HepG2 (cell line): ENCODE data around the gene CUL7. TPM values are rescaled to one million over a fixed set of nuclear protein-coding genes. Genes with fewer than 3 reads are reported as not detected.

Experiments used
- E2F1 ChIP-seq: sonication (generic); formaldehyde crosslinking; IDR thresholded peaks from 2 replicates; pipeline ENCODE4 v1.5.0; 2020; ENCODE audit warnings: missing genetic modification reagents
- FOSL2 ChIP-seq: sonication (generic); formaldehyde crosslinking; IDR thresholded peaks from 2 replicates; pipeline ENCODE4 v1.4.0; 2020; ENCODE audit warnings: missing genetic modification reagents
- GATAD2A ChIP-seq: IDR thresholded peaks from 2 replicates; pipeline ENCODE4 v1.6.1; 2016
- HDAC2 ChIP-seq: sonication (generic); formaldehyde crosslinking; IDR thresholded peaks from 2 replicates; pipeline ENCODE4 v1.4.0; 2020; ENCODE audit warnings: missing genetic modification reagents
- SCMH1 ChIP-seq: sonication (generic); formaldehyde crosslinking; IDR thresholded peaks from 2 replicates; pipeline ENCODE4 v1.9.0; 2021; ENCODE audit warnings: missing genetic modification reagents, mild to moderate bottlenecking, borderline replicate concordance
- TCF7 ChIP-seq: sonication (generic); IDR thresholded peaks from 2 replicates; pipeline ENCODE4 v1.6.1; 2016; ENCODE audit warnings: antibody characterized with exemption, low read depth
- TERF1 ChIP-seq: sonication (generic); formaldehyde crosslinking; IDR thresholded peaks from 2 replicates; pipeline ENCODE4 v1.8.0; 2022; ENCODE audit warnings: mild to moderate bottlenecking, missing genetic modification reagents, moderate library complexity
- ZNF136 ChIP-seq: sonication (generic); formaldehyde crosslinking; IDR thresholded peaks from 2 replicates; pipeline ENCODE4 v1.8.1; 2022; ENCODE audit warnings: low read depth, mild to moderate bottlenecking, moderate library complexity, missing genetic modification reagents
- ZNF142 ChIP-seq: sonication (generic); formaldehyde crosslinking; IDR thresholded peaks from 2 replicates; pipeline ENCODE4 v1.4.0; 2020; ENCODE audit warnings: missing genetic modification reagents
- ZNF577 ChIP-seq: sonication (generic); formaldehyde crosslinking; IDR thresholded peaks from 2 replicates; pipeline ENCODE4 v1.4.0; 2020; ENCODE audit warnings: mild to moderate bottlenecking, low read depth, missing genetic modification reagents, borderline replicate concordance
- ZNF619 ChIP-seq: sonication (generic); formaldehyde crosslinking; IDR thresholded peaks from 2 replicates; pipeline ENCODE4 v1.4.0; 2020; ENCODE audit warnings: mild to moderate bottlenecking, missing genetic modification reagents
- ZSCAN20 ChIP-seq: sonication (generic); formaldehyde crosslinking; IDR thresholded peaks from 2 replicates; pipeline ENCODE4 v1.4.0; 2020; ENCODE audit warnings: missing genetic modification reagents, mild to moderate bottlenecking, borderline replicate concordance
- ZSCAN25 ChIP-seq: sonication (generic); formaldehyde crosslinking; IDR thresholded peaks from 2 replicates; pipeline ENCODE4 v1.8.0; 2022; ENCODE audit warnings: mild to moderate bottlenecking, missing genetic modification reagents
- polyA plus RNA-seq, 8 experiments: library from polyadenylated mRNA; depleted of rRNA in 3 of 8; stranded (reverse) in 7 of 8; unstranded in 1 of 8; fragments of >200 nt; fragmentation: Illumina TruSeq in 4 of 8; extraction: Trizol in 4 of 8; gene quantifications; 2 replicates each; pipeline versions ENCODE4 v1.2.1 to v1.2.3, GENCODE V29; 2011 to 2016; ENCODE audit warnings: low read depth in 4 of 8, missing spikeins in 1 of 8, mixed read lengths in 1 of 8; ENCODE audit not compliant: insufficient read depth in 1 of 8
- total RNA-seq, 5 experiments: library from RNA; depleted of rRNA; stranded (reverse); fragments of >200 nt; fragmentation: Illumina TruSeq; extraction: Trizol; gene quantifications; 2 replicates each; pipeline ENCODE4 v1.2.3, GENCODE V29; 2016; ENCODE audit warnings: low read depth in 1 of 5
- TF ChIP-seq, protein P1 (sequence below): sonication (generic); formaldehyde crosslinking; IDR thresholded peaks from 2 replicates; pipeline ENCODE4 v1.4.0; 2020; ENCODE audit warnings: mild to moderate bottlenecking, missing genetic modification reagents
- TF ChIP-seq, protein P2 (sequence below): sonication (generic); IDR thresholded peaks from 2 replicates; pipeline ENCODE4 v1.6.1; 2016; ENCODE audit warnings: low read depth, borderline replicate concordance
- TF ChIP-seq, protein P3 (sequence below): conservative IDR thresholded peaks from 2 replicates; pipeline ENCODE4 v1.6.1; 2018; ENCODE audit warnings: missing genetic modification reagents
- TF ChIP-seq, protein P4 (sequence below): sonication (generic); formaldehyde crosslinking; IDR thresholded peaks from 2 replicates; pipeline ENCODE4 v1.4.0; 2020; ENCODE audit warnings: missing genetic modification reagents; ENCODE audit errors: not compliant biosample characterization

Gene CUL7
- total and polyA plus RNA-seq, 2 of the 13 experiments (the other 11 are each of a cell fraction or from before 2014, with no cell fraction given) = 32.0 to 60.7 TPM

- TF ChIP-seq ZNF142 (CRISPR knock-in tag) (0 out of 2 replicates have a peak, but pooled peaks have one; percentile 51), GATAD2A (CRISPR knock-in tag) (peak; percentile 83), TCF7 (no peak), ZNF136 (no peak), ZNF619 (CRISPR knock-in tag) (no peak; the same call in 1 of the 2 replicates), ZSCAN25 (CRISPR knock-in tag) (peak; percentile 77; the same call in 1 of the 2 replicates), FOSL2 (CRISPR knock-in tag) (peak; percentile 65), TERF1 (CRISPR knock-in tag) (no peak), E2F1 (CRISPR knock-in tag) (no peak), ZSCAN20 (no peak), ZNF577 (CRISPR knock-in tag) (no peak), SCMH1 (no peak), HDAC2 (peak; percentile 75)
- TF ChIP-seq, protein P1, sequence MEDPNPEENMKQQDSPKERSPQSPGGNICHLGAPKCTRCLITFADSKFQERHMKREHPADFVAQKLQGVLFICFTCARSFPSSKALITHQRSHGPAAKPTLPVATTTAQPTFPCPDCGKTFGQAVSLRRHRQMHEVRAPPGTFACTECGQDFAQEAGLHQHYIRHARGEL (CRISPR knock-in tag) = peak; percentile 83; the same call in 1 of the 2 replicates
- TF ChIP-seq, protein P2, sequence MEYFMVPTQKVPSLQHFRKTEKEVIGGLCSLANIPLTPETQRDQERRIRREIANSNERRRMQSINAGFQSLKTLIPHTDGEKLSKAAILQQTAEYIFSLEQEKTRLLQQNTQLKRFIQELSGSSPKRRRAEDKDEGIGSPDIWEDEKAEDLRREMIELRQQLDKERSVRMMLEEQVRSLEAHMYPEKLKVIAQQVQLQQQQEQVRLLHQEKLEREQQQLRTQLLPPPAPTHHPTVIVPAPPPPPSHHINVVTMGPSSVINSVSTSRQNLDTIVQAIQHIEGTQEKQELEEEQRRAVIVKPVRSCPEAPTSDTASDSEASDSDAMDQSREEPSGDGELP = no peak
- TF ChIP-seq, protein P3, sequence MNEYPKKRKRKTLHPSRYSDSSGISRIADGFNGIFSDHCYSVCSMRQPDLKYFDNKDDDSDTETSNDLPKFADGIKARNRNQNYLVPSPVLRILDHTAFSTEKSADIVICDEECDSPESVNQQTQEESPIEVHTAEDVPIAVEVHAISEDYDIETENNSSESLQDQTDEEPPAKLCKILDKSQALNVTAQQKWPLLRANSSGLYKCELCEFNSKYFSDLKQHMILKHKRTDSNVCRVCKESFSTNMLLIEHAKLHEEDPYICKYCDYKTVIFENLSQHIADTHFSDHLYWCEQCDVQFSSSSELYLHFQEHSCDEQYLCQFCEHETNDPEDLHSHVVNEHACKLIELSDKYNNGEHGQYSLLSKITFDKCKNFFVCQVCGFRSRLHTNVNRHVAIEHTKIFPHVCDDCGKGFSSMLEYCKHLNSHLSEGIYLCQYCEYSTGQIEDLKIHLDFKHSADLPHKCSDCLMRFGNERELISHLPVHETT (CRISPR knock-in tag) = peak; percentile 96
- TF ChIP-seq, protein P4, sequence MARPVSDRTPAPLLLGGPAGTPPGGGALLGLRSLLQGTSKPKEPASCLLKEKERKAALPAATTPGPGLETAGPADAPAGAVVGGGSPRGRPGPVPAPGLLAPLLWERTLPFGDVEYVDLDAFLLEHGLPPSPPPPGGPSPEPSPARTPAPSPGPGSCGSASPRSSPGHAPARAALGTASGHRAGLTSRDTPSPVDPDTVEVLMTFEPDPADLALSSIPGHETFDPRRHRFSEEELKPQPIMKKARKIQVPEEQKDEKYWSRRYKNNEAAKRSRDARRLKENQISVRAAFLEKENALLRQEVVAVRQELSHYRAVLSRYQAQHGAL = no peak
Observed at GRCh38 chr6:43053545-43054205, at the start of gene CUL7 (continued).
